PC-9 (cell line): ENCODE results near the gene G3BP1.

Source experiments
- EZH2 ChIP-seq: fragments of 200-600 bp; sonication (generic); IDR thresholded peaks from 2 replicates; pipeline ENCODE4 v1.8.0; 2017; ENCODE audit warnings: antibody characterized with exemption, low read depth
- TF ChIP-seq, protein P1 (sequence below): fragments of 200-600 bp; sonication (generic); conservative IDR thresholded peaks from 2 replicates; pipeline ENCODE4 v1.6.1; 2017; ENCODE audit warnings: mixed run types, antibody characterized with exemption, mild to moderate bottlenecking, moderate library complexity

DNA sequence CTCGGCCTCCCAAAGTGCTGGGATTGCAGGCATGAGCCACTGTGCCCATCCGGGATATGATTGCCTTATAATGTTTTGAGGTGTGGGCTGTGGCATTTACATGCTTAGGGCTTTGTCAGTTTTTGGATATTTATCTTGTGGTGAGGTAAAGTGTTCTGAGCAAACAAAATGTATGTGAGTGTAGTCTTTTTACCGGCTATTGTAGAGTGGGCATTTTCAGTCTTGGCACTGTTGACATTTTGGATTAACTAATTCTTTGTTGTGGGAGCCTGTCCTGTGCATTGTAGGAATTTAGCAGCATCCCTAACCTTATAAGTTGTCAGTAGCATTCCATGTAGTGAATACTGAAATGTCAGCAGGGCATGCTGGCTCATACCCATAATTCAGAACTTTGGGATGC, 21.6 kb downstream of the G3BP1 start:
- TF ChIP-seq, protein P1, sequence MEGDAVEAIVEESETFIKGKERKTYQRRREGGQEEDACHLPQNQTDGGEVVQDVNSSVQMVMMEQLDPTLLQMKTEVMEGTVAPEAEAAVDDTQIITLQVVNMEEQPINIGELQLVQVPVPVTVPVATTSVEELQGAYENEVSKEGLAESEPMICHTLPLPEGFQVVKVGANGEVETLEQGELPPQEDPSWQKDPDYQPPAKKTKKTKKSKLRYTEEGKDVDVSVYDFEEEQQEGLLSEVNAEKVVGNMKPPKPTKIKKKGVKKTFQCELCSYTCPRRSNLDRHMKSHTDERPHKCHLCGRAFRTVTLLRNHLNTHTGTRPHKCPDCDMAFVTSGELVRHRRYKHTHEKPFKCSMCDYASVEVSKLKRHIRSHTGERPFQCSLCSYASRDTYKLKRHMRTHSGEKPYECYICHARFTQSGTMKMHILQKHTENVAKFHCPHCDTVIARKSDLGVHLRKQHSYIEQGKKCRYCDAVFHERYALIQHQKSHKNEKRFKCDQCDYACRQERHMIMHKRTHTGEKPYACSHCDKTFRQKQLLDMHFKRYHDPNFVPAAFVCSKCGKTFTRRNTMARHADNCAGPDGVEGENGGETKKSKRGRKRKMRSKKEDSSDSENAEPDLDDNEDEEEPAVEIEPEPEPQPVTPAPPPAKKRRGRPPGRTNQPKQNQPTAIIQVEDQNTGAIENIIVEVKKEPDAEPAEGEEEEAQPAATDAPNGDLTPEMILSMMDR, result no peak
- no peak for TF ChIP-seq EZH2
